Measurements from ENCODE around the gene NUDT17. TPM values are rescaled to one million over a fixed set of nuclear protein-coding genes. Genes with fewer than 3 reads are reported as not detected.

NUDT17 gene
- total RNA-seq, 1 donor from 2014 or later, result 2.8 TPM

DNA sequence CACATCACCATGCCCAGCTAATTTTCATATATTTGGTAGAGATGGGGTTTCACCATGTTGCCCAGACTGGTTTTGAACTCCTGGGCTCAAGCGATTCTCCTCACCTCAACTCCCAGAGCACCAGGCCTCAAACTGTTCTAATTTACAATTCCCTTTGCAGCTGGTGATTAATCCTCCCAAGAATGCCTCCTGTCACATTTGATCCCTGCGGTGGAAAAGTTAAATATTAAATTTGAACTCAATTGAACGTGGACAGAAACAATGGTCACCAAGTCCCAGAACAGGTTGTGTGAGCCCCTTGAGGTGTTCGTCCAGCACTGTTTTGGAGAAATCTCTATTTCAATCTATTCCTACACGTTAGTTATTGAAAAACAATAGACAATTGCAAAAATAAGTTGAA, 42.2 kb downstream of the NUDT17 start:
- DNase-seq (ENCODE audit: low read depth, low spot score), result no peak

GRCh38 chr1:145889722-145890121, 44.3 kb downstream of the NUDT17 start:
- no peak for DNase-seq (ENCODE audit: low read depth, low spot score)

- peak; percentile 33 for DNase-seq (ENCODE audit: low read depth, low spot score)
These were observed 45.7 kb downstream of the NUDT17 start for GRCh38 chr1:145891143-145891542.

- DNase-seq (ENCODE audit: low read depth, low spot score), result peak; percentile 99
These were observed 46.4 kb downstream of the NUDT17 start for GRCh38 chr1:145891587-145892485.

DNA sequence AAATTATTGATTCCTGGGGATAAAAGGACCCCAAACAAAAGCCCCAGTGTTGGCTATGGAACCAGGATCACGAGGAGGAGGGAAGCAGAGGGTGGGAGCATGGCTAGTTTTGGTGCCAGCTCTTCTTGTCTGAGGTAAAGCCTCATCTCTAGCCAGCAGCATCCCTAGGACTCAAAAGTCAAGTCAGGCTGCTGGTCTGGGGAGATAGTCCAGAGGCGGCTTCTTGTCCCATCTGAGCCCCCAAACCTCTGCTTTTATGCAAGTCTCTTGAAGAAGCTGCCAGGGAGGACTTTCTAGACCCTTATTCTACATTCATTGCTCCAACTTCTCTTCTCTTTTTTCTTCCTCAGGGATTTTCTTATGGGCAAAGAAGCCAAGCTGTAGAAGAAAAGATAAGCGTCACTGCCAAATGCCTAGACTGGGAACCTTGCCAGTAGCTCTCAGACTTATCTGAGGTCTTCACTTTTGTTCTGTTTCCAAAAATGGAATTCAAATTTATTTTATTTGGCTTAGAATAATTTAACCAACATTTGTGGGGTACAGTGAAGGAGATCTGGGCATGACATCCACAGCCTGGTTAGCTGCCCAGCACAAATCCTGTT, 47.2 kb downstream of the NUDT17 start:
- peak; percentile 52 for DNase-seq (ENCODE audit: low read depth, low spot score)

DNA sequence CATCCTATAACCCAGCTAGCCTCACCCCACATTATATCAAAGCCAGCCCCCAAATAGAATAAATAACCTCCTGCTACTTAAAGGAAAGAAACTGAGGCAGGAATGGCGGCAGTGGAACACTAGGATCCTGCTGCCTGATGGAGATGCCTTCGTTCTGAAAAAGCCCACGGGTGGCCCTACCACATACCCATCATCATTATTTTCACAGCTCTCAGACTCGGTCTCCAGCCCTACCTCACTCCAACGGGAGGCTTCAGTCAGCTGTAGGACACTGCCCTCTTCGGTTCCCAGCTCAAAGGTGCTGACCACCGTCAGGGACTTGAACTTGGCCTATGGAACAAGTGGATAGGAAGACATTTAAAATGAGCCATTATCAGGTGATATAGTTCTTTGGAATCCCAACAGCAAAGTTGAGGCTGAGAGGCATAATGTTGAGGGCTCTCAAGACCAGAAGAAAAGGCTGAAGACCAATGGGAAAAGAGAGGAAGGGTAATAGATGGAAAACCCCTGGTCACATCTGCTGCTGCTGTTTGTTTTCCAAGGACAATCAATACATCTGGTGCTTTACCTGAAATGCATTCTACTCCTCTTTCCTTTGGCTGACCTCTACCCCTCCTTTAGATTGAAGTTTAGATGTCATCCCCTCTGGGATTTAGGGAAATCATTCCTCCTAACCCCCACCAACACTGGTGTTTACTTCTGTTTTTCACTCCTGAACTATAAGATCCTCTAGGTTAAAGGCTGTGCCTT, 48.1 kb downstream of the NUDT17 start:
- no peak for DNase-seq (ENCODE audit: low read depth, low spot score)

- DNase-seq (ENCODE audit: low read depth, low spot score), result no peak
These were observed 50.0 kb downstream of the NUDT17 start for GRCh38 chr1:145895471-145895870.

DNA sequence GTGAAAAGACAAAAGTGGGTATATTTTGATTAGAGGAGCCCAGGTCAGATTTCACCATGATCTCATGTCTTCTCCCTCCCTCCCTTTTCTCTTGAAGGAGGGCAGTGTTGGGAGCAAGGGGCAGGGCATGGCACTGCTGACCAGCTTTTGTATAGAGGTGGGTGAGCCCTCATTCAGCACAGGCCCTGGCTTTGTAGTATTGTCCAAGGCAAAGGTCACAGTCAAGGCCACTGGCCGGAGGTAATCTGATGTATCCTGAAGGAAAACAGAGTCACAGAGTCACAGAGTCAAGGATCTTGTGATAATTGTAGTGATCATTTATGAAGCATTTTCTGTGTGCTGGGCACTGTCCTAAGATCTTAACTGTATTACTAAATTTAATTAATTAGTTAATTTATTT, 52.5 kb downstream of the NUDT17 start:
- DNase-seq (ENCODE audit: low read depth, low spot score), result no peak

Other genes starting within 250 kb of the NUDT17 start
- gene GPR89A, start 237.6 kb upstream of the NUDT17 start, total RNA-seq, result 22.3 and 26.9 TPM in 2 replicates
- gene PDZK1, start 138.3 kb upstream of the NUDT17 start, total RNA-seq, result 0.07 and 0.14 TPM in 2 replicates
- not detected in 2 replicates for gene CD160, start 126.1 kb upstream of the NUDT17 start, total RNA-seq
- gene RNF115, start 21.5 kb upstream of the NUDT17 start, total RNA-seq, result 17.9 and 20.0 TPM in 2 replicates
- 33.7 and 36.3 TPM in 2 replicates for gene POLR3C, start 21.4 kb upstream of the NUDT17 start, total RNA-seq
- gene PIAS3, start 13.5 kb downstream of the NUDT17 start, total RNA-seq, result 7.6 and 9.8 TPM in 2 replicates
- gene ANKRD35, start 40.2 kb downstream of the NUDT17 start, total RNA-seq, result 0.32 and 0.33 TPM in 2 replicates
- 32.2 and 104 TPM in 2 replicates for gene ITGA10, start 64.4 kb downstream of the NUDT17 start, total RNA-seq
- 30.9 and 31.9 TPM in 2 replicates for gene PEX11B, start 73.1 kb downstream of the NUDT17 start, total RNA-seq
- 129 and 198 TPM in 2 replicates for gene RBM8A, start 81.9 kb downstream of the NUDT17 start, total RNA-seq
- gene LIX1L, start 112.4 kb downstream of the NUDT17 start, total RNA-seq, result 22.9 and 28.6 TPM in 2 replicates
- 0.18 and 0.20 TPM in 2 replicates for gene ANKRD34A, start 118.9 kb downstream of the NUDT17 start, total RNA-seq
- 15.9 and 16.0 TPM in 2 replicates for gene POLR3GL, start 119.1 kb downstream of the NUDT17 start, total RNA-seq
- 42.1 and 57.6 TPM in 2 replicates for gene TXNIP, start 150.9 kb downstream of the NUDT17 start, total RNA-seq
- not detected in 2 replicates for gene HJV, start 176.1 kb downstream of the NUDT17 start, total RNA-seq

Data from pulmonary artery endothelial cell (primary cell).